Muscle of back (tissue), 11 donors: ENCODE results near the gene GRIK3. TPM values are rescaled to one million over a fixed set of nuclear protein-coding genes. Genes with fewer than 3 reads are reported as not detected.
"Not testable (repeated sequence)": the region's sequence is repeated elsewhere in the genome, so short reads cannot be mapped to it uniquely, and the experiment has no call there.

Experiments
- DNase-seq, 3 donors: peaks; one replicate each; pipeline versions ENCODE4 v3.0.0 to v3.0.0-alpha.2; 2013
- polyA plus RNA-seq, 10 donors: library from polyadenylated mRNA; unstranded; fragments of 120-200 nt; gene quantifications; one replicate each; pipeline ENCODE4 v1.2.1, GENCODE V29; 2013; ENCODE audit not compliant: insufficient read length in 10 of 10

The GRIK3 gene
- polyA plus RNA-seq, 10 donors = 0.55 to 1.3 (median 0.83) TPM

GRCh38 chr1:36910886-36911540 lies 123.3 kb downstream of the GRIK3 start:
- DNase-seq = no peak

GRCh38 chr1:36909946-36910725 lies 124.2 kb downstream of the GRIK3 start:
- DNase-seq = peak in 2 of 3 donors; percentile 19 to 78

DNA sequence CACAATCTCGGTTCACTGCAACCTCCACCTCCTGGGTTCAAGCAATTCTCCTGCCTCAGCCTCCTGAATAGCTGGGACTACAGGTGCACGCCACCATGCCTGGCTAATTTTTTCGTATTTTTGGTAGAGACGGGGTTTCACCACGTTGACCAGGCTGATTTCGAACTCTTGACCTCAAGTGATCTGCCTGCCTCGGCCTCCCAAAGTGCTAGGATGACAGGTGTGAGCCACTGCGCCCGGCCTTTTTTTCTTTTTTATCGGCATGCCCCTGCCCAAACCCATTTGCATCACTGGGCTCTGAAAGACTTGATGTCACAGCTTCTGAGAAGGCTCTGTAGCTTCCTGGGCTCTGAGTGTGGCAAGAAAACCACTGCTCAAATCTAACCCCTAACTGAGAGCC lies 125.0 kb downstream of the GRIK3 start:
- not testable (repeated sequence) for DNase-seq

- DNase-seq = no peak
Measured at GRCh38 chr1:36908096-36908495, 126.2 kb downstream of the GRIK3 start.

- DNase-seq = no peak
Measured at GRCh38 chr1:36906555-36906954, 127.8 kb downstream of the GRIK3 start.

DNA sequence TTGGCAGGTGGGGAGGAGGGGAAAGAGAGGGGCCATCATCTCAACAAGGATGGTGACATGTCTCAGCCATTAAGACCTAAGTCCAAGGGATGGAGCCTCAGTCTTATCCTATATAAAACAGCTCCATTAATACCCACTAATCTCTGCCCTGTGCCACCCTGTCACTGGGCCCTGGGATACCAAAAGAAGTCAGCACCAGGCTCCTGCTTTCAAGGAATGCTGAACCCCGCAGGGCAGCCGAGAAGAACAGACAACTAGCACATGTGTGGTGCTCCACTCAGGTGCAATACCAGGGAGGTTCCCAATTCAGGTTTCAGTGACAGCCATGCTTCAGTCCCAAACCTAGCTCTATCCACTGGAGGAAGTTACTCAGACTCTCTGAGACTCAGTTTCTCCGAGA lies 128.4 kb downstream of the GRIK3 start:
- no peak for DNase-seq

DNA sequence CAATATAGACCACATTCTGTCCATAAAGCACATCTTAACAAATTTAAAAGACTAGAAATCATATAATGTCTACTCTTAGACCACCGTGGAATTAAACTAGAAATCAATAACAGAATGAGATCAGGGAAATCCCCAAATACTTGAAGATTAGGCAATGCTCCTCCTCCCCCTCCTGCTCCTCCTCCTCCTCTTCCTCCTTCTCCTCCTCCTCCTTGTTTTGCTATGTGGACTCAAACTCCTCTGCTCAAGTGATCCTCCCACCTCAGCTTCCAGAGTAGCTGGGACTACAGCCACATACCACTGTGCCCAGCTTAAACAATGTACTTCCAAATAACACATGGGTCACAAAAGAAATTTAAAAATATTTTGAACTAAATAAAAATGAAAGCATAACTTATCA lies 134.2 kb downstream of the GRIK3 start:
- DNase-seq = no peak

- DNase-seq = not testable (repeated sequence)
Measured at GRCh38 chr1:36897813-36898212, 136.5 kb downstream of the GRIK3 start.

- no peak for DNase-seq
Measured at GRCh38 chr1:36894824-36895223, 139.5 kb downstream of the GRIK3 start.

DNA sequence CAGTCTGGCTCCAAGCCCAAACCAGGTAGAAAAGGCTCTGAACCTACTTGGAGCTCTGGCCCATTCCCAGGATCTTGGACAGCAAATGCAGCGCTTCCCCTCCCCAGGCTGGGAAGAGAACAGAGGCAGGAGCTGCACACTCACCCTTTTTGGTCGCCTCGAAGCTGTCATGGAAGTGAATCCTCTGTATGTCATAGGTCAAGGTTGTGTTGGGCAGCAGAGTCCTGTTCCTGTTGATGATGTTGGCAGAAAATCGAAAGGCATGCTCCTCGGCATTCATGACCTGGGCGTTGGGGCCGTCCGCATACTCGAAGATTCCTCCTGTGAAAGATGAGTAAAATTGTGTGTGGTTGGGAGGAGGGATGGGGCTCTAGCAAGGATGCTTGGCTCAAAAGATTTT lies 143.5 kb downstream of the GRIK3 start:
- DNase-seq = no peak

DNA sequence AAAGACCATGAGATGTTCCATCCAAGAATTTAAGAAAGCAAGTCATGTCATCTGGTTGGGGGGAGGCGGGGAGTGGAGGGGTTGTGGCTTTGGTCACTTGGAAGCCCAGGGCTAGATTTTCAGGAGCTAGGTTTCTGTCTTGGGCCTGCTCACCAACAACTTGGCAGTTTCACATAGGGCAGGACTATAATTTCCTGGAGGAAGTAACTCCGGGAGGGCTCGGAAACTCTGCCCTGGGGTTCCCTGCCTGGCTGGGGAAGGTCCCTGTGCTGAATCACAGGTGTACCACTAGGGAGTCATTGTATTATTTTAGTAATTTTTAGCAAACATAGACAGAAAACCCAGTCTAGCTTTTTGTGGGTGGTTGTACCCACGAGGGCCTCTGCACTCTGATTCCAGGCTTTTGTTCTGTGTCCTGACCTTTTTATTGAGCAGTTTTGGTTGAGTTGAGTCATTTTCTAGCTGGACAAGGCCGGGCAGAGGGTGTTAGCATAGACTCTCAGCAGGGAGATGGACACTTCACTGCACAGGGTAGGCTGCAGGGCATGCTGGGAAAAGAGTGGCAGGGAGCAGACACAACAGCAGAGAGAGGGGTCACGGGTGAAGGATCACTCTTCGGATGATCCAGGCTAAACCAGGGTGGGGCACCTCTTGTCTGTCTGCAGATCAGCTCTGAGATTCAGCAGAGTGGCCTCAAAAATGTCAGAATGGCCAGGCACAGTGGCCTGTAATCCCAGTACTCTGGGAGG lies 144.7 kb downstream of the GRIK3 start:
- no peak for DNase-seq

- no peak for DNase-seq
Measured at GRCh38 chr1:36888811-36889477, 145.4 kb downstream of the GRIK3 start.

GRCh38 chr1:36885540-36886357 lies 148.6 kb downstream of the GRIK3 start:
- DNase-seq = peak; percentile 40 to 88 (median 69)

DNA sequence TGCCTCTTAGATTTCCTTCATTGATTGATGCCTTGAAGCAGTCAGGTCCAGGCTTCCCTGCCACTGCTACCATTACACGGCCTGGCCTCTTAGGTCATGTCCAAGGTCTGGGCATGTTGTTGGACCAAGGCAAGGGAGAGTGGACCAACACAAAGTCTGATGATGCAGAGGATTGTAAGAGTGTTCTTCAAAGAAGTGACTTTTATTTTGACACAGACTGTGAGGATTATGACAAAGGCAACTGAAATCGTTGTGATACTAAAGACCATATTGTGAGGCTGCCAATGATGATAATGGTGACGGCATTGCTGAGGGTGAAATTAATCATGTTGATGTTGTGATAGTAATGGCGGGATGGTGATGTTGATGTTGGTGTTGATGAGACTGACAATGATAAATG lies 149.5 kb downstream of the GRIK3 start:
- DNase-seq = no peak

GRCh38 chr1:36884029-36884701 lies 150.2 kb downstream of the GRIK3 start:
- DNase-seq = no peak

- no peak for DNase-seq
Measured at GRCh38 chr1:36883315-36883949, 150.9 kb downstream of the GRIK3 start.

GRCh38 chr1:36882536-36883285 lies 151.6 kb downstream of the GRIK3 start:
- no peak for DNase-seq

DNA sequence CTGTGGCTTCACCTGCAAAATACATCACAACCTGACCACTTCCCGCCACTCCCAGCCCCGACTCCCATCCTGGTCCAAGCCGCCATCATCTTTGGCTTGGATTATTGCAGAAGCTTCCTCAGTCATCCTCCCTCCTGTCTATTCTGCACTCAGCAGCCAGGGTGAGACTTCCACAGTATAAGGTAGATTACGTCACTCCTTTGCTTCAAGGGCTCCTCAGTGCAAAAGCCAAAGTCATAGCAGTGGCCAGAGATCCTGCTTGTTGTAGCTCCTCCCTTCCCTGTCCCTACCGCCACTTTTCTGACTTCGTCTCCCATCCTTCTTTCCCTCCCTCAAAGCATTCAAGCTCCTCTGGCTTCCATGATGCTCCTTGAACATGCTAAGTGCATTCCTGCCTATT lies 152.8 kb downstream of the GRIK3 start:
- DNase-seq = no peak

- DNase-seq = no peak
Measured at GRCh38 chr1:36881068-36881405, 153.3 kb downstream of the GRIK3 start.
